GM12878 (cell line): ENCODE data around the gene SCYGR1.

ENCODE experiments used
- BACH1 ChIP-seq: fragments of 450-650 bp; IDR thresholded peaks from 2 replicates; pipeline ENCODE4 v1.6.1; 2017; ENCODE audit warnings: mild to moderate bottlenecking, borderline replicate concordance
- CTCF ChIP-seq, 3 experiments: IDR thresholded peaks in 2 of 3; conservative IDR thresholded peaks in 1 of 3; 2 replicates each; pipeline ENCODE4 v1.5.1; 2011; ENCODE audit warnings: low read depth in 3 of 3, low read length in 3 of 3, mild to moderate bottlenecking in 3 of 3, control low read depth in 2 of 3, moderate library complexity in 2 of 3, inconsistent platforms in 1 of 3, mixed read lengths in 1 of 3; ENCODE audit not compliant: control insufficient read depth in 2 of 3, insufficient read depth in 1 of 3; ENCODE audit errors: extremely low read depth in 1 of 3
- EZH2 ChIP-seq: IDR thresholded peaks from 2 replicates; pipeline ENCODE4 v1.6.1; 2012; ENCODE audit warnings: low read depth, mild to moderate bottlenecking, control low read depth, inconsistent platforms, low read length, borderline replicate concordance; ENCODE audit not compliant: control insufficient read depth
- HDAC2 ChIP-seq: fragments of 200-600 bp; sonication (generic); IDR thresholded peaks from 2 replicates; pipeline ENCODE4 v1.6.1; 2017
- JUNB ChIP-seq: IDR thresholded peaks from 2 replicates; pipeline ENCODE4 v1.6.1; 2016; ENCODE audit warnings: antibody characterized with exemption, mild to moderate bottlenecking
- MXI1 ChIP-seq: fragments of 150-350 bp; IDR thresholded peaks from 2 replicates; pipeline ENCODE4 v1.6.1; 2011; ENCODE audit warnings: low read depth, mild to moderate bottlenecking, inconsistent platforms, low read length, improper control_type of control experiment
- POLR2A ChIP-seq: IDR thresholded peaks from 2 replicates; pipeline ENCODE4 v1.6.1; 2011; ENCODE audit warnings: low read depth, mild to moderate bottlenecking, low read length
- POLR2AphosphoS2 ChIP-seq: IDR thresholded peaks from 2 replicates; pipeline ENCODE4 v1.6.1; 2011; ENCODE audit warnings: low read depth, mild to moderate bottlenecking, low read length, improper control_type of control experiment, moderate library complexity
- SIN3A ChIP-seq: IDR thresholded peaks from 2 replicates; pipeline ENCODE4 v1.6.1; 2012; ENCODE audit warnings: low read depth, low read length, improper control_type of control experiment
- SP1 ChIP-seq: IDR thresholded peaks from one replicate; pipeline ENCODE4 v1.6.1; 2011; ENCODE audit warnings: low read depth, low read length
- SPI1 ChIP-seq: IDR thresholded peaks from 2 replicates; pipeline ENCODE4 v1.6.1; 2011; ENCODE audit warnings: low read depth, mild to moderate bottlenecking, low read length, moderate library complexity, borderline replicate concordance; ENCODE audit not compliant: insufficient read depth
- YY1 ChIP-seq: IDR thresholded peaks from 2 replicates; pipeline ENCODE4 v1.6.1; 2011; ENCODE audit warnings: low read depth, mild to moderate bottlenecking, low read length
- TF ChIP-seq, protein P1 (sequence below): IDR thresholded peaks from 2 replicates; pipeline ENCODE4 v1.6.1; 2012; ENCODE audit warnings: low read depth, low read length, improper control_type of control experiment

GRCh38 chr2:227341553-227341952, 46.2 kb downstream of the SCYGR1 start:
- TF ChIP-seq CTCF (IDR thresholded peaks at IDR 0.05 in 2 of 3, conservative IDR thresholded peaks at IDR 0.05 in 1 of 3; ENCODE audit: control insufficient read depth in 2 of 3, extremely low read depth in 1 of 3, insufficient read depth in 1 of 3, low read depth in 3 of 3, low read length in 3 of 3) (no peak), SP1 (no peak), JUNB (no peak), EZH2 (no peak), POLR2A (no peak), SPI1 (no peak), YY1 (no peak), BACH1 (no peak), HDAC2 (no peak), SIN3A (no peak), MXI1 (no peak), POLR2AphosphoS2 (no peak)
- TF ChIP-seq, protein P1, sequence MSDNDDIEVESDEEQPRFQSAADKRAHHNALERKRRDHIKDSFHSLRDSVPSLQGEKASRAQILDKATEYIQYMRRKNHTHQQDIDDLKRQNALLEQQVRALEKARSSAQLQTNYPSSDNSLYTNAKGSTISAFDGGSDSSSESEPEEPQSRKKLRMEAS, result no peak
